Measurements from ENCODE around the gene GALNT5.

DNA sequence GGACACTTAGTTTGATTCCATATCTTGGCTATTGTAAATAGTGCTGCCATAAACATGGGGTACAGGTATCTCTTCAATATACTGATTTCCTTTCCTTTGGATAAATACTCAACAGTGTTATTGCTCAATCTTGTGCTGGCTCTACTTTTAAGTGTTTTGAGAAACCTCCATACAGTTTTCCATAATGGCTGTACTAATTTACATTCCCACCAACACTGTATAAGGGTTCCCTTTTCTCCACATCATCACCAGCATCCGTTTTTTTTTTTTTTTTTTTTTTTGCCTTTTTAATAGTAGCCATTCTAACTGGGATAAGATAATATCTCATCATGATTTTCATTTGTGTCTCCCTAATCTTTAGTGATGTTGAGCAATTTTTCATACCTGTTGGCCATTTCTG is 29.9 kb upstream of the GALNT5 start:
- TF ChIP-seq, protein P1, sequence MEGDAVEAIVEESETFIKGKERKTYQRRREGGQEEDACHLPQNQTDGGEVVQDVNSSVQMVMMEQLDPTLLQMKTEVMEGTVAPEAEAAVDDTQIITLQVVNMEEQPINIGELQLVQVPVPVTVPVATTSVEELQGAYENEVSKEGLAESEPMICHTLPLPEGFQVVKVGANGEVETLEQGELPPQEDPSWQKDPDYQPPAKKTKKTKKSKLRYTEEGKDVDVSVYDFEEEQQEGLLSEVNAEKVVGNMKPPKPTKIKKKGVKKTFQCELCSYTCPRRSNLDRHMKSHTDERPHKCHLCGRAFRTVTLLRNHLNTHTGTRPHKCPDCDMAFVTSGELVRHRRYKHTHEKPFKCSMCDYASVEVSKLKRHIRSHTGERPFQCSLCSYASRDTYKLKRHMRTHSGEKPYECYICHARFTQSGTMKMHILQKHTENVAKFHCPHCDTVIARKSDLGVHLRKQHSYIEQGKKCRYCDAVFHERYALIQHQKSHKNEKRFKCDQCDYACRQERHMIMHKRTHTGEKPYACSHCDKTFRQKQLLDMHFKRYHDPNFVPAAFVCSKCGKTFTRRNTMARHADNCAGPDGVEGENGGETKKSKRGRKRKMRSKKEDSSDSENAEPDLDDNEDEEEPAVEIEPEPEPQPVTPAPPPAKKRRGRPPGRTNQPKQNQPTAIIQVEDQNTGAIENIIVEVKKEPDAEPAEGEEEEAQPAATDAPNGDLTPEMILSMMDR (IDR thresholded peaks at IDR 0.05): no peak
- TF ChIP-seq POLR2AphosphoS5 (IDR thresholded peaks at IDR 0.05): no peak

Measured in sigmoid colon (tissue), 4 donors.